C4-2B (cell line): ENCODE results near the gene KRT85.

Experiments
- H3K27ac ChIP-seq: fragments of 450-650 bp; 2 replicates; pipeline ENCODE4 v1.5.1; 2017
- ZFX ChIP-seq: fragments of 450-650 bp; IDR thresholded peaks from 2 replicates; pipeline ENCODE4 v1.6.1; 2017
- TF ChIP-seq, protein P1 (sequence below): fragments of 450-650 bp; conservative IDR thresholded peaks from 2 replicates; pipeline ENCODE4 v1.5.1; 2017; ENCODE audit warnings: mild to moderate bottlenecking

Gene KRT85

DNA sequence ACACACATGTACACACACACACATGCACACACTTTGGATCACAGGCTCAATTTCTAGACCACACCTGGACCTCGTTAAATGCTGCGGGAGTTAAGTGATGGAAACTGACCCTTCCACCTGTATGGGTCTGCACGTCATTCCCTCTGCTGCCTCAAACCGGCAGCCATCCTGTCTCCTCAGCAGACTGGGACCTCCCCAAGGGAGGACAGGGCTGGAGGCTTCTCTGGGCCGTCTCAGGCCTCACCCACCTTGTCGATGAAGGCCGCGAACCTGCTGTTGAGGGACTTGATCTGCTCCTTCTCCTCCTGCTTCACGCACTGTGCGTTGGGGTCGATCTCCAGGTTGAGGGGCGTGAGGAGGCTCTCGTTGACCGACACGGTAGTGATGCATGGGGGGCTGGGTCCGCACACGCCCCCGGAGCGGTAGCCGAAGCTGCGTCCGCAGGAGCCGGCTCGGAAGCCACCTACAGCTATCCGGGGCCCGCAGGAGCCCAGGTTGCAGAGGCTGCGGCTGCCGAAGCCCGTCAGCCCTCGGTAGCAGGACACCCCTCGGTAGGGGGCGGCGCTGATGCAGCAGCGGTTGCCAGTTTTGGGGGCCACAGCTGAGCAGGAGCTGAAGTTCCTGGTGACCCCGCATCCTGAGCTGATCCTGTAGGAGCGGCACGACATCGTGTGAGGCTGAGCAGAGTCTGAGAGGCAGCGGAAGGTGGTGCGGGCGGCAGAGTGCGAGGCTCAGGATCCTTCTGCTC is at the start of gene KRT85:
Gene KRT85, minus strand, starts transcription at position 744 of the 748 bp plus-strand sequence. Its CDS starts 76 bp downstream, at position 668.
- no peak within 1 kb of the TSS for H3K27ac ChIP-seq
- TF ChIP-seq, protein P1, sequence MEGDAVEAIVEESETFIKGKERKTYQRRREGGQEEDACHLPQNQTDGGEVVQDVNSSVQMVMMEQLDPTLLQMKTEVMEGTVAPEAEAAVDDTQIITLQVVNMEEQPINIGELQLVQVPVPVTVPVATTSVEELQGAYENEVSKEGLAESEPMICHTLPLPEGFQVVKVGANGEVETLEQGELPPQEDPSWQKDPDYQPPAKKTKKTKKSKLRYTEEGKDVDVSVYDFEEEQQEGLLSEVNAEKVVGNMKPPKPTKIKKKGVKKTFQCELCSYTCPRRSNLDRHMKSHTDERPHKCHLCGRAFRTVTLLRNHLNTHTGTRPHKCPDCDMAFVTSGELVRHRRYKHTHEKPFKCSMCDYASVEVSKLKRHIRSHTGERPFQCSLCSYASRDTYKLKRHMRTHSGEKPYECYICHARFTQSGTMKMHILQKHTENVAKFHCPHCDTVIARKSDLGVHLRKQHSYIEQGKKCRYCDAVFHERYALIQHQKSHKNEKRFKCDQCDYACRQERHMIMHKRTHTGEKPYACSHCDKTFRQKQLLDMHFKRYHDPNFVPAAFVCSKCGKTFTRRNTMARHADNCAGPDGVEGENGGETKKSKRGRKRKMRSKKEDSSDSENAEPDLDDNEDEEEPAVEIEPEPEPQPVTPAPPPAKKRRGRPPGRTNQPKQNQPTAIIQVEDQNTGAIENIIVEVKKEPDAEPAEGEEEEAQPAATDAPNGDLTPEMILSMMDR: no peak
- no peak for TF ChIP-seq ZFX

DNA sequence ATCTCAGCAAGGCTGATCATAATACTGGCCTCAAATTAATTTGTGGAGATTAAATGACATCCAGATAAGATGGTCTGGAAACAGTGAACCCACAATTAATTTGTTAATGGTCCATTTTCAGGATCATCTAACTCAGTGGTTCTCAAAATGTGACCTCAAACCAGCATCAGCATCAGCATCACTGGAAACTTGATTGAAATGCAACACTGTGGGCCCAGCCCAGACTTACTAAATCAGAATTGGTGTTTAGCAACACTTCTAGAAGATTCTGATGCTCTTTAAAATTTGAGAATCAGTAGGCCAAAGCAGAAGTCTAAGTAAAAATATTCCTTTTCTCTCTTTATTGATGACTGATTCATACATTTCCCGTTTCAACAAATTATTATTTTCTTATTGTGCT is 49.5 kb upstream of the KRT85 start:
- TF ChIP-seq, protein P1: no peak
- TF ChIP-seq ZFX: no peak

DNA sequence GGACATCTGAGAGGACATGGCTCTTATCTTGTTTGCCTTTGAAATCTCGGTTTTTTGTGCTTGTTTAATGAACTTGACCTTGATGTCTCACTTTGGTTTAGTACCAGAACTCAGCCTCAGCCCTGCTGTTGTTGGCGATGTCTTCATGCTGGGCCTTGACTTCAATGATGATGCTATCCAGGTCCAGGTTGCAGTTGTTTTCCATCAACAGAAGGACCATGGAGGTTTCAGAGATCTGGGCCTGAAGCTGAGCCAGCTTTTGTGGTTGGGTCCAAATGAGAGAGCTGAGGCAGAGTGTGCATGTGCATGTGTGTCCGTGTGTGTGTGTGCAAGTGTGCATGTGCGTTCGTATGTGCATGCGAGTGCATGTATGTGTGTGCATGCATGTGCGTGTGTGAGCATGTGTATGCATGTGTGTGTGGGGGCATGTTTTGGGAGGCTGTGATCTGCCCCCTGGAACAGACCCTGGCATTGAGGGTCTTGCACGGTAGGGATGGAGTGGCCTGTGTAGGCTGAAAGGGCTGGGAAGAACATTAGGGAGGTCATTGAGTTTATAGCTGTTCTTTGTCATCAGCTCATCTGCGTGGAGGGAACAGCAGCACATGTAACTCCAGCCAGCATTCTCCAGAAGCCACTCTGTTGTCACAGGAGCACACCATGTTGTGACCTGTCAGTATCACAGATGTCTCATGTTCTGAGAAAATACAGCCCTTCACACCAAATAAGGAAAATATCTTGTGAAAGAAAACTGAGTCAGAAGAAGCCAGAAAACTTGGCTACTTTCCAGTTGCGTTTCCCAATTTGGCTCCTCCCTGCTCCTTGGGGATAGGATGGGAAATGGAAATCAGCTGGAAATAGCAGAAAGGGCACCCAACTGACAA is 48.8 kb upstream of the KRT85 start:
- H3K27ac ChIP-seq: no peak overlapping the region

More for the DNA sequence above, 49.5 kb upstream of the KRT85 start:
- no peak overlapping the region for H3K27ac ChIP-seq

DNA sequence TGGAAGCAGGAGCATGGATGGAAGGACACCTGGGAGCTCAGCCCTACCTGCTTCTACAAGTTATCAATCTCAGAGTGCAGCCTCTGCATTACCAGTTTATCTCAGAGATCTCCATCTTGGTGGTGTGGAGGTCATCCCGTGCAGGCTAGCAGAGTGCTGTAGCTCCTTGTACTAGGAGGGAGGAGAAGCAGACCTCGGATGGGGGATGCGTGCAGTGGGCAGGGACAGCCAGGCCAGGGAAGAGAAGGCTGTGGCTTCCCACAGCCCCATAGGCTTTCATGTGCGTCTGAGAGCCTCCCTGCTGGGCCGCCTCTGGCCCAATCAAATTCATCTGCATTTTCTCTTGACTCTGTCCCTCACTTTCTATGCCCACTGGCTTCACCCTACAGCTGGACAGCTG is 47.7 kb upstream of the KRT85 start:
- H3K27ac ChIP-seq: no peak overlapping the region
- no peak for TF ChIP-seq ZFX
- TF ChIP-seq, protein P1: no peak

More for the DNA sequence above, 48.8 kb upstream of the KRT85 start:
- TF ChIP-seq, protein P1: no peak
- no peak for TF ChIP-seq ZFX

DNA sequence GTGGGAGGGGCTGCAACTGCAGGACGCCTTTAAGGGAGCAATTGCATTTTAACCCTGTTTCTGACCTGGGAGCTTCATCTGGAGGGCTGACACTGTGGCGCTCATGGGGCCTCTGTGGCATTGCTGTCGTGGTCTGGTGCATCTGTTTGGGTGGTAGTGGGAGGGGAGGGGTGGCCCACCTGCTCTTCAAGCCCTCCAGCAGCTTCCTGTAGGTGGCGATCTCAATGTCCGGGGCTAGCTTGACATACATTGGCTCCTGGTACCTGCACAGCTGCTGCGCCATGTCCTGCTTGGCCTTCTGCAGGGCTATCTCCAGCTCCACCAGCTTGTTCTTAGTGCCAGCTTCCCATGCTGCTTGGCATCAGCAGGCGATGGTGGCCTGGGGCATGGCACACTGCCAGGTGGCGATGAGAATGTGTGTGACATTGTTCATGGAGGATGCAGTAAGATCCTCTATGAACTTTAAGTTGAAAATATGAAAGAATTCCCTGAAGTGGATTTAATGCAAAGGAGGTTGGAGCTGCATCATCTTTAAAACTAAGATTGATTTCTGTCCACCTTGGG is 46.6 kb upstream of the KRT85 start:
- H3K27ac ChIP-seq: no peak overlapping the region
- TF ChIP-seq, protein P1: no peak
- no peak for TF ChIP-seq ZFX

DNA sequence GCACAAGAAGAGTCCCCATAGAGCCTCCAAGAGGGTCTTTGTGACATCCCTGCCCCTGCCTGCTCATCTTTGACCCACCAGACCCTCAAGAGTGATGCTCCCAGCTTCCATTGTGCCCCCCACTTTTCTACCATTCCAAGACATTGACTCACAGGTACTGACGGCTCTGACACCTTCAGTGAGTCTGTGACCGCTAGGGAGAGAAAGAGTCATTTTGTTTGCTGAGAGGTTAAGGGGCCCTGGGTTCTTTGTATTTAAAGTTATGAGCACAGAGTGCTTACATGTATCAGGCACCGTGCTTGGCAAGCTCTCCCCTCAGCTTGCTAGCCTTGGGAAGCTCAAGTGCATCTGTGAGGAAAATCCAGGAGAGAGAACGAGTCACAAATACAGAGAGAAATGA is 45.9 kb upstream of the KRT85 start:
- TF ChIP-seq, protein P1: no peak
- TF ChIP-seq ZFX: no peak
- H3K27ac ChIP-seq: no peak overlapping the region
